ENCODE results near the gene CRYBG1.

DNA sequence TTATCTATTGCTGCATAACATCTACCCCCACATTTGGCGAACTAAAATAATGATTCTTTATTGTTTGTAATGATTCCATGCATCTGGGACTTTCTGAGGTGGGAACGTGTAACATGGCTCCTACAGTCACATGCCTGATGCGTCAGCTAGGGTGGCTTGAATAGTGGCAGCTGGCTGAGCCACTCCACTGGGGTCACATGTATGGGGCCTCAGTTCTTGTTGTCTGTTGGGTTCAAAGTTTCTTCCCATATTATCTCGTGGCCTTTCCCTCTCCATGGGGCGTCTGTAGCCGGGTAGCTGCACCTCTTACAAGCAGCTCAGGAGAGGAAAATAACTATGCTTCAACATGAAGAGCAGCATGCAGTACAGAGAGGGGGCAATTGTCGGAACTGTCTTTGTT lies 69.9 kb downstream of the CRYBG1 start:
- TF ChIP-seq EP300 (IDR thresholded peaks at IDR 0.05; ENCODE audit: borderline replicate concordance) (no peak), YY1 (IDR thresholded peaks at IDR 0.05; ENCODE audit: low read depth) (no peak), CREB1 (IDR thresholded peaks at IDR 0.05; ENCODE audit: low read depth) (no peak), TCF12 (IDR thresholded peaks at IDR 0.05; ENCODE audit: low read depth) (no peak), FOXM1 (IDR thresholded peaks at IDR 0.05; ENCODE audit: borderline replicate concordance, low read depth) (no peak), CEBPB (IDR thresholded peaks at IDR 0.05) (no peak), RAD21 (IDR thresholded peaks at IDR 0.05; ENCODE audit: low read depth) (no peak), ZBTB7A (IDR thresholded peaks at IDR 0.05; ENCODE audit: low read depth) (no peak)
- TF ChIP-seq, protein P1, sequence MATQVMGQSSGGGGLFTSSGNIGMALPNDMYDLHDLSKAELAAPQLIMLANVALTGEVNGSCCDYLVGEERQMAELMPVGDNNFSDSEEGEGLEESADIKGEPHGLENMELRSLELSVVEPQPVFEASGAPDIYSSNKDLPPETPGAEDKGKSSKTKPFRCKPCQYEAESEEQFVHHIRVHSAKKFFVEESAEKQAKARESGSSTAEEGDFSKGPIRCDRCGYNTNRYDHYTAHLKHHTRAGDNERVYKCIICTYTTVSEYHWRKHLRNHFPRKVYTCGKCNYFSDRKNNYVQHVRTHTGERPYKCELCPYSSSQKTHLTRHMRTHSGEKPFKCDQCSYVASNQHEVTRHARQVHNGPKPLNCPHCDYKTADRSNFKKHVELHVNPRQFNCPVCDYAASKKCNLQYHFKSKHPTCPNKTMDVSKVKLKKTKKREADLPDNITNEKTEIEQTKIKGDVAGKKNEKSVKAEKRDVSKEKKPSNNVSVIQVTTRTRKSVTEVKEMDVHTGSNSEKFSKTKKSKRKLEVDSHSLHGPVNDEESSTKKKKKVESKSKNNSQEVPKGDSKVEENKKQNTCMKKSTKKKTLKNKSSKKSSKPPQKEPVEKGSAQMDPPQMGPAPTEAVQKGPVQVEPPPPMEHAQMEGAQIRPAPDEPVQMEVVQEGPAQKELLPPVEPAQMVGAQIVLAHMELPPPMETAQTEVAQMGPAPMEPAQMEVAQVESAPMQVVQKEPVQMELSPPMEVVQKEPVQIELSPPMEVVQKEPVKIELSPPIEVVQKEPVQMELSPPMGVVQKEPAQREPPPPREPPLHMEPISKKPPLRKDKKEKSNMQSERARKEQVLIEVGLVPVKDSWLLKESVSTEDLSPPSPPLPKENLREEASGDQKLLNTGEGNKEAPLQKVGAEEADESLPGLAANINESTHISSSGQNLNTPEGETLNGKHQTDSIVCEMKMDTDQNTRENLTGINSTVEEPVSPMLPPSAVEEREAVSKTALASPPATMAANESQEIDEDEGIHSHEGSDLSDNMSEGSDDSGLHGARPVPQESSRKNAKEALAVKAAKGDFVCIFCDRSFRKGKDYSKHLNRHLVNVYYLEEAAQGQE (IDR thresholded peaks at IDR 0.05; ENCODE audit: low read depth), result no peak
- TF ChIP-seq, protein P2, sequence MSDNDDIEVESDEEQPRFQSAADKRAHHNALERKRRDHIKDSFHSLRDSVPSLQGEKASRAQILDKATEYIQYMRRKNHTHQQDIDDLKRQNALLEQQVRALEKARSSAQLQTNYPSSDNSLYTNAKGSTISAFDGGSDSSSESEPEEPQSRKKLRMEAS (IDR thresholded peaks at IDR 0.05), result no peak

Data from Ishikawa (cell line).